Suppressor macrophage treated with lipopolysaccharide for 4 hours (primary cell): ENCODE results near the gene THBS2.

ENCODE experiments used
- DNase-seq: peaks from one replicate; pipeline ENCODE4 v3.0.0-alpha.2; 2020

The THBS2 gene

DNA sequence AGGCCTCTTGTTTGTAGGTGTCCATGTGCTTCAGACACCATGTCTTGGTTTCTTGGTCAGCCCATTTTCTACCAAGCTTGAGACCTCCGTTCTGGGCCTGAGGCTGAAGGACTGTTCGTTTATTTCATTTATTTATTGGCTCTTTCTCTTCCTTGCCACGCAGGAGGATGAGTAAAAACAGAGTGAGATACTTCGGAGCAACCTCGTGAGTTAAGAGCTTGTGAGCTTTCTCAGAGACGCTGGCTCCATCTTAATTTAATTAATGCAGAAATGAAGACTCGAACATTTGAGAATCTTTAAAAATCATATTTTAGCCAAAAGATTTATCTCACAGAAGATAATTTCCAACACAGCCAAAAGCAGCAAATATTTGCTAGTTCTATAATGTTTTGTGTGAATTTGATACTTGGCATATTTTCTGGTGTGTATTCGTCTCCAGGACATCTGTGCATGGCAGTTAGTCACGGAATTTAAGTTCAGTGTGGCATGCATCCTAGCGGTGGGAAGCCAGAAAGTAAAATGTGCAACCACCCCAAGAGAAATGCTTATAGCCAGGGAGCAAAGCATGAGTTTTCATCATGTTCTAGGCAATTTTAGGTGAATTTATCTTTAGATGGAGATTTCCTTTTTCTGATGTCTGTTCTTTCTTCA, 76.0 kb downstream of the THBS2 start:
- DNase-seq: no peak

DNA sequence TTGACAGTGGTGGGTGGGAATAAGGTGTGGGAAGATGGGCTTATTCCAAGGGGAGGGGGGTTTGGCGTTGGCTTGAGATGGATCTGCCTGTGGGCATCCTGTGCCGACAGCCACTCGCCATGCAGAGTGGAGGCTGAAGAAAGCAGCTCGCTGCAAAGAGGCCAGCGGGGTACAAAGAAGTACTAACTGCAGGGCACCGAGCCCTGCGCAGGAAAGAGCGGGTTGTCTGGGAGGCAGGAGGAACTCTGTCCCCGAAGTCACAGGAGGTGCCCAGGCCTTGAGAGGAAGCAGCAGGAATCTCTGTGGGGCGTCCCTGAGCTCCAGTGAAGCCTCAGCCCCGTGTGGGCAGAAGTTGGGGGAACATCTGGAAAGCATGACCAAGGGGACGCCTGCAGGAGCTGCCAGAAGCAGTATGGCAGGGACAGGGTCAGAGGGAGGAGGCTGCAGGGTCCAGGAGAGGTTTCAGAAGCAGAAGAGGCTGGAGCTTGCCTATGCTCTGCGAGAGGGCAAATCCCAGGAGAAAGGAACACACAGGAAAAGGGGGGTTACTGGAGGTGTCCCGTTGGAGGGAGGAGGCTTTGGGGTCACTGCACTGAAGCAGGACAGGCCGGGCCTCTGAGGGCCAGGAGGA, 77.2 kb downstream of the THBS2 start:
- no peak for DNase-seq

DNA sequence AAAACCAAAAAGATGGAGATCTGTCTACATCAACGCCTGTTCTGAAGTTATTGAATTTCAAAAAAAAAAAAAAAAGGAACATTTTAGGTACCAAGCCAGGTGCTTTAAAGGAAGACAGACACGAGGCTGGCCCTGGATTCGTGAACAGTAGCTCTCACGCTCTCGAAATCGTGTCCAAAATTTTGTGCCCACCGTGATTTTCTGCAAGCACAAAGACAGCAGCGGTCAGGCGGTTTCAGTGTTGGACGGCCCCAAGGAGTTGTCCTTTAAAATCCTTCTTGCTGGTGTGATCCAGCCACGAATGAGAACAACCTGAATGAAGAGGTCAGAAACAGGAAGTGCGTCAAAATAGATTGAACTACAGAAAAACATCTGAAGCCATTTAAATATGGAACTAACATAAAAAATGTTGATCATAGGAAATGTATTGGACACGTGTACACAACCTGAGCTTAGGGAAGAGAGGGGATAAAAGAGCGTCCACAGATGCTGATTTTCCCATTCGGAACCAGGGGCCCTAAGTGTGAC, 78.2 kb downstream of the THBS2 start:
- DNase-seq: no peak

DNA sequence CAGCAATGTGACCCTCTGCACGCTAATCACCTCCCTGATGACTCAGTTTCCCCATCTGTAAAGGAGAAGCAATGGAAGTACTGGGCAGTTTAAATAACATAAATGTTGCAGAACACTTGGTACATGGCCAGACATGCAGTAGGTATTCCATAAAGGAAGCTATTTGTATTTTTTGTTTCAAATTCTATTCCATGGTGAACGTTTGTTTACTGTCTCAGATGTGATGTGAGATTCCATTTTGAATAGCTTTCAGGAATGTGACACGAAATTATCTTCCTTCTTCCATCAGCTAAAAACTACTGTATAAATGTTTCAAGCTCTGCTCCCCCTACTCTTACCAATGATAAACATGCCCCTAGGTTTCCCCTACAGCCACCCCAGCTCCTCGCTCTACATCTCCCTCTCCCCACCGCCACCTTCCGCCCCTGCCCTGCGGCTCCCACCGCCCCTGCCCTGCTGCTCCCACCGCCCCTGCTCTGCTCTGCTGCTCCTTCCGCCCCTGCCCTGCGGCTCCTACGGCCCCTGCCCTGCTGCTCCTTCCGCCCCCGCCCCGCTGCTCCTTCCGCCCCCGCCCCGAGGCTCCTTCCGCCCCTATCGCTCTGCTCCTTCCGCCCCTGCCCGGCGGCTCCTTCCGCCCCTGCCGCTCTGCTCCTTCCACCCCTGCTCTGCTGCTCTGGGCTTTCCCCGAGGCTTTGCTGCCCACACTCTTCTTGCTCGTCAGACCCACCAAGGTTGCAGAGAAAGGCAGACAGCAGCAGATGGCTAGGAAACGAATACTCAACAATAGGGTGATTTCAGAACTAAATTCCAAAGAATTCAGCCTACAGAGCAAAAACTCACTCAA, 78.9 kb downstream of the THBS2 start:
- no peak for DNase-seq

DNA sequence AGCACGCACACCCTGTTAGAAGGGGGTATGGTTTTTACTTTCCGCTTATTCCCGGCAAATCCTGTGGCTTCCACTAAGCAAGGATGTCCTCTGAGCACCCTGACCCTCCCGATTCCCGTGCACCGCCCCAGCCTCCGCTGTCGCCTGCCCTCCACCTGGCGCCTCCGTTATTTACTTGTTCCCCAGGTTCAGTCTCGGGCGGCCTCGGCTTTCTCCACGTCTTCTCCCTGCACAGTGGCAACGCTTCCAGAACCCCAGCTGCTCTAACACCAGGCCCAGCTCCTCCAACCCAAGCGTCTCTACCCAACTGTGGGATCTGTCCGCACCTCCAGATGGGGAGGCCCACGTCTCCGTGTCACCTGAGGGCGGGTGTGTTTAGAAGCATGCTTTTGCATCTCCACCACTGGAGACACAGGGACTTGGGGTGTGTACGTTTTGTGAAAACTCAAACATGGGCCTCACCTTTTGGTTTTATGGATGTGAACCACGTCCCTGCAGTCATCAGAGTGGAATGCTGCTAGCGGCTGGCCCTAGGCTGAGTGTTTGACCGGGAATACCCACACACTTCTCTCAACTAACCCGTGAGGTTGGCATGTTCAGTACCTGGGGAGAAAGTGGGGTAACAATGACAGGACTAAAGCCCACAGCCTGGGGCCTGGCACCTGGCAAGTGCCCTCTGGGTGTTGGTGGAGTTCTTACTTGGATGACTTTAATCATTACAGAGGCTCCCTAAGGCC, 79.9 kb downstream of the THBS2 start:
- no peak for DNase-seq

DNA sequence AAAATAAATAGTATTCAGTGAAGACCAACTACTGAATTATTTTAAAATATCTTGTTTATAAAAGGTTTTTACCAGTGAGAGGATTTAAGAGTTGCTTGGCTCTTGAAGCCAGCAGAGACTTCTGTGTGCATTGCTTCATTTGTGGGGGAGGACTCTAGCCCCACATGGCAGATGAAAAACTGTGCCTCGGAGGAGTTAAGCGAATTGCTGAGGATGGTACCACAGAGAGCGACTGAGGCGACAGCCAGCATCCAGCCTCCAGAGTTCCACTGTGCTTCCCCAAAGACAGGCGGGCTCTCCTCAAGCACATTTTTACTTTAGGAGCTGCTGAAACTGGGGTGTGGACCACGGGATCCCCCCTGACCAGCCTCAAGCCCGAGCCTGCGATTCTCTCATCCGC, 80.7 kb downstream of the THBS2 start:
- DNase-seq: no peak

DNA sequence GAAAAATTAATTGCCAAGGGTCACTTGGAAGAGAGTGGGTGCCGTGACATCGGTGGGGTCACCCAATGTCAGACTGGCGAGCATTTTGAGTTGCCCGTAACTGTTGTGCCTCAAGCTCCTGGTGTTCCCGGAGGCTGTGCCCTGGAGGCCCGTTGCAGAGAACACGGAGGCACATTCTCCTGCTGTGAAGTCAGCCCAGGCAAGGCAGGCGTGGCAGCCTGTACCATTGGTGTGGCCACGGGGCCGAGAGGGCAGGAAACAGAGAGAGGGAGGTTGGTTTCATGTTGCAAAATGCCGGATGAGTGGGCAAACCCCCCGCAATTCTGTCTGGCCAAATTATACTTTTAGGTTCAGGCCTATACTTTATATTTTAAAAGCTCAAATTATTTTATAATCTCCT, 81.2 kb downstream of the THBS2 start:
- DNase-seq: no peak

DNA sequence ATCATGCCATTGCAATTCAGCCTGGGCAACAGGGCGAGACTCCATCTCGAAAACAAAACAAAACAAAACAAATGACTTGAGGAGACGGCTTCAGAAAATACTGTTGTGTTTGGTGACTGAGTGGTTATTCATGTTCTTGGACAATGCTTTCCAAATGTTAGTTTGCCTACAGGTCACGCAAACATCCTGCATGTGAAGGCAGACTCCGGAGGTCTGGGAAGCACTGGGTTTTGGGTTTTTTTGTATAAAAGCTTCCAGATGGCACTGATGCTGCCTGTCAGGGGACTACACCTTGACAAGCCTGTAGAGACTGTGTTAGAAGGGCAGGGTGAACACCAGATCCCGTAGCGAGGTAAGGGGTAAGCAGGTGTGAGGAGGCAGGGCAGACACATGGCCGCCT, 81.7 kb downstream of the THBS2 start:
- no peak for DNase-seq

- DNase-seq: no peak
Observed at GRCh38 chr6:169171016-169171415, 82.6 kb downstream of the THBS2 start.

DNA sequence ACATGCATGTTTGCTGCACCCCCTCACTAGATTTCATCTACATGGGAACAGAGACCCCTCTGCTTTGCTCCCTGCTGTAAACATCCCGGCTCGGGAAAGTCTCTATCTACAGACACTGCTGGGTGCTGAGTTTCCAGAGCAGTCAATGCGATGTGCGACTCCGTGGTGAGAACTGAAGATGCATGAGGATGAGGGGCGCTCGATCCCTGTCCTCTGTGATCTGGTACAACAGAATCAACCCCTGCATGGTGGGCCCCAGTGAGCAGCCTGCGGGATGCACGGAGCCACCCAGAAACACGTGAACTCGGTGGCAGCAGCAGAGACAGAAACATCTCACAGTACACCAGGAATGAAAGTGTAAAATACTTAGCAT, 83.1 kb downstream of the THBS2 start:
- no peak for DNase-seq

- no peak for DNase-seq
Observed at GRCh38 chr6:169169941-169170582, 83.6 kb downstream of the THBS2 start.

GRCh38 chr6:169169375-169169774, 84.3 kb downstream of the THBS2 start:
- no peak for DNase-seq

- no peak for DNase-seq
Observed at GRCh38 chr6:169168706-169169105, 84.9 kb downstream of the THBS2 start.

DNA sequence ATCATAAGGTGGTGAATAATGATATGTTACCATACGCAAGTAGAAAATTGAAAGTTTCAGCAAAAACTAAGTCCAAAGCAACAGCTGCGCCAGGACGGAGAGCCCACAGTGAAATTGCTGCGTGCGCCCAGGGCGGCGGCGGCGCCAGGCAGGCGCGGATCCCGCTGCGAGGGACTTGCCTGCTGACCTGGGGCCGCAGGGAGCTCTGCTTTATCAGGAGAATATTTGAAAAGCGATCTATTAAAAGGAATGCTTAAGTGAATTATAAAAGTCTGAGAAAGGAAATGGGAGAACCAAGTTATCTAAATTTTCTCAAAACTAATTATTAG, 85.4 kb downstream of the THBS2 start:
- no peak for DNase-seq

GRCh38 chr6:169167581-169168301, 85.9 kb downstream of the THBS2 start:
- no peak for DNase-seq

- no peak for DNase-seq
Observed at GRCh38 chr6:169166896-169167580, 86.6 kb downstream of the THBS2 start.
